ENCODE data around the gene PPARA. TPM values are rescaled to one million over a fixed set of nuclear protein-coding genes. Genes with fewer than 3 reads are reported as not detected.

PPARA gene
- total RNA-seq, 2 donors from 2014 or later, result 15.4 to 18.6 TPM

- Mint-ChIP-seq H3K36me3 (ENCODE audit: low read depth) (no peaks in the 10 kb centered on the region), H3K27ac (no peak overlapping the region), H3K27me3 (ENCODE audit: insufficient read depth) (no peaks in the 10 kb centered on the region), H3K4me1 (no peaks in the 10 kb centered on the region), H3K9me3 (no peaks in the 10 kb centered on the region), H3K4me3 (no peak overlapping the region)
- Histone ChIP-seq H3K9me3 (ENCODE audit: control insufficient read depth, low read length) (no peaks in the 10 kb centered on the region), H3K36me3 (ENCODE audit: control insufficient read depth, insufficient read depth, low read length) (no peaks in the 10 kb centered on the region), H3K27me3 (ENCODE audit: control insufficient read depth, insufficient read depth, low read length, poor library complexity, severe bottlenecking) (no peaks in the 10 kb centered on the region), H3K9ac (ENCODE audit: extremely low read depth, low read length, poor library complexity, severe bottlenecking) (no peak overlapping the region), H3K4me1 (ENCODE audit: control insufficient read depth, insufficient read depth, low read length) (no peaks in the 10 kb centered on the region), H3K4me3 (ENCODE audit: low read length) (no peak overlapping the region), H3K27ac (ENCODE audit: low read depth, low read length) (no peak overlapping the region)
- DNase-seq, result no peak
- no peak for TF ChIP-seq CTCF (conservative IDR thresholded peaks at IDR 0.05)
- WGBS, 2 experiments (ENCODE audit: insufficient coverage in 1 of 2, insufficient read length in 1 of 2), result 78 to 98% methylated on average over 8 to 15 of the region's 15 CpGs
These were observed 35.6 kb upstream of the PPARA start for GRCh38 chr22:46114518-46115387.

GRCh38 chr22:46115388-46115678 is 35.0 kb upstream of the PPARA start:
- 84% methylated on average over 4 of the region's 4 CpGs; no CpG with 5 or more reads in 1 of the 2 experiments for WGBS, 2 experiments (ENCODE audit: insufficient coverage in 1 of 2, insufficient read length in 1 of 2)
- DNase-seq, result no peak
- H3K27ac ChIP-seq (ENCODE audit: low read depth, low read length), result no peak overlapping the region

GRCh38 chr22:46115755-46116490 is 34.4 kb upstream of the PPARA start:
- no peak for DNase-seq
- H3K4me1 Mint-ChIP-seq, result no peaks in the 10 kb centered on the region
- Histone ChIP-seq H3K27me3 (ENCODE audit: control insufficient read depth, insufficient read depth, low read length, poor library complexity, severe bottlenecking) (no peaks in the 10 kb centered on the region), H3K9ac (ENCODE audit: extremely low read depth, low read length, poor library complexity, severe bottlenecking) (no peak overlapping the region), H3K36me3 (ENCODE audit: control insufficient read depth, insufficient read depth, low read length) (no peaks in the 10 kb centered on the region), H3K4me3 (ENCODE audit: low read length) (no peak overlapping the region), H3K9me3 (ENCODE audit: control insufficient read depth, low read length) (no peaks in the 10 kb centered on the region), H3K4me1 (ENCODE audit: control insufficient read depth, insufficient read depth, low read length) (no peaks in the 10 kb centered on the region), H3K27ac (ENCODE audit: low read depth, low read length) (no peak overlapping the region)
- 85 to 90% methylated on average over 9 to 22 of the region's 23 CpGs for WGBS, 2 experiments (ENCODE audit: insufficient coverage in 1 of 2, insufficient read length in 1 of 2)
- TF ChIP-seq CTCF (conservative IDR thresholded peaks at IDR 0.05), result no peak
- H3K36me3 Mint-ChIP-seq (ENCODE audit: low read depth), result no peaks in the 10 kb centered on the region
- no peaks in the 10 kb centered on the region for H3K9me3 Mint-ChIP-seq
- H3K27me3 Mint-ChIP-seq (ENCODE audit: insufficient read depth), result no peaks in the 10 kb centered on the region
- no peak overlapping the region for H3K27ac Mint-ChIP-seq
- H3K4me3 Mint-ChIP-seq, result no peak overlapping the region

More at GRCh38 chr22:46115388-46115678, 35.0 kb upstream of the PPARA start:
- no peaks in the 10 kb centered on the region for H3K27me3 Mint-ChIP-seq (ENCODE audit: insufficient read depth)
- Histone ChIP-seq H3K9ac (ENCODE audit: extremely low read depth, low read length, poor library complexity, severe bottlenecking) (no peak overlapping the region), H3K9me3 (ENCODE audit: control insufficient read depth, low read length) (no peaks in the 10 kb centered on the region), H3K27me3 (ENCODE audit: control insufficient read depth, insufficient read depth, low read length, poor library complexity, severe bottlenecking) (no peaks in the 10 kb centered on the region), H3K4me1 (ENCODE audit: control insufficient read depth, insufficient read depth, low read length) (no peaks in the 10 kb centered on the region), H3K4me3 (ENCODE audit: low read length) (no peak overlapping the region), H3K36me3 (ENCODE audit: control insufficient read depth, insufficient read depth, low read length) (no peaks in the 10 kb centered on the region)
- no peaks in the 10 kb centered on the region for H3K9me3 Mint-ChIP-seq
- no peak overlapping the region for H3K27ac Mint-ChIP-seq
- H3K4me3 Mint-ChIP-seq, result no peak overlapping the region
- TF ChIP-seq CTCF (conservative IDR thresholded peaks at IDR 0.05), result no peak
- H3K4me1 Mint-ChIP-seq, result no peaks in the 10 kb centered on the region
- H3K36me3 Mint-ChIP-seq (ENCODE audit: low read depth), result no peaks in the 10 kb centered on the region
